Activated naive CD4-positive, alpha-beta T cell treated with anti-CD3 and anti-CD28 coated beads, Interleukin-2, amount 50 U/mL, for 24 hours (primary cell): ENCODE measurements around the gene LRRC74B.
"Not testable (repeated sequence)": the region's sequence is repeated elsewhere in the genome, so short reads cannot be mapped to it uniquely, and the experiment has no call there.

Experiments
- H3K27ac Mint-ChIP-seq: one replicate; pipeline ENCODE4 v1.8.0; 2021; ENCODE audit warnings: mild to moderate bottlenecking, mixed read lengths
- H3K27me3 Mint-ChIP-seq: one replicate; pipeline ENCODE4 v1.8.0; 2021; ENCODE audit warnings: mixed read lengths
- H3K36me3 Mint-ChIP-seq: one replicate; pipeline ENCODE4 v1.8.0; 2021; ENCODE audit warnings: mixed read lengths
- H3K4me1 Mint-ChIP-seq: one replicate; pipeline ENCODE4 v1.8.0; 2021; ENCODE audit warnings: mixed read lengths
- H3K4me3 Mint-ChIP-seq: one replicate; pipeline ENCODE4 v1.8.0; 2021; ENCODE audit warnings: mild to moderate bottlenecking, mixed read lengths
- H3K9me3 Mint-ChIP-seq: one replicate; pipeline ENCODE4 v1.8.0; 2021; ENCODE audit warnings: mixed read lengths

LRRC74B gene, protein sequence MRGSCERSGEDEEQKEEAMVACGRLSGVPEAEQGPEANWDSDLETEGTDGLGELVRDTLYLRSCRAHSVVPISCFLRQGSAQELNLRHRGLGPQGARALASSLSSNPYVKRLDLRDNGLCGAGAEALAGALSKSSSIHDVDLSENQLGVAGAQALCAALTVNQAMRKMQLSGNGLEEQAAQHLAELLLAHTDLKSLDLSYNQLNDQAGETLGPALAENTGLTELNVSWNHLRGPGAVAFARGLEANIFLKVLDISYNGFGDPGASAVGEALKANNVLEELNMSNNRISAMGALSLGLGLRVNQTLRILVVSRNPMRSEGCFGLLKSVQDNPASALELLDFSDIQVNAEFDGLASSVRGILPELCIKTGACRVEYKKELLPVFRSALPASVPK

DNA sequence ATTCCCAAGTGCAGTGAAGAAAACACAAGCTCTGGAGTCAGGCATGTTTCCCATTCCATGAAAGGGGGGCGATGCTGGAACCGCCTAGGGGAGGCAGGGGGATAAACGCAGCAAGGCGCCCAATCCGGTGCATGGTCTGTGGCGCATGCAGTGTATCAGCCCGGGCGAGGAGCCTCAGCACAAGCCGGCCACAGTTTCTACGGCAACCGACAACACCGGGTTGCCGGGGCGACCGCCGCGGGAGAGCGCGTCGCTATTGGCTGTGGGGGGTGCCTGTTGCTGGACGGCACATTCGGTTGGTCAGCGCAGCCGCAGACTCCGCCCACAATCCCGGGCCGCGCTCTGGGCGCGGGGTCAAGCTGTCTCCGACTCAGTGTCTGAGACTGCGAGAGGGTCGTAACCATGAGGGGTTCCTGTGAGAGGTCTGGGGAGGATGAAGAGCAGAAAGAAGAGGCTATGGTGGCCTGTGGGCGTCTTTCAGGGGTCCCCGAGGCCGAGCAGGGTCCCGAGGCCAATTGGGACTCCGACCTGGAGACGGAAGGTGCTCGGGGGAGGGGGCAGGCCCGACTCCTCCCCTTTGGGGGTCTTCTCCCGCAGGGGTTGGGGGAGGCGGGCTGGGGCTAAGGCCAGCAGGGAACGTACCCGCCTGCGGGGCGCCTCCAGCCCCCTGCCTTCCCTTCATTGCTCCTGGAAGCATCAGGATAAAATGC lies at the start of gene LRRC74B:
TSS of gene LRRC74B (plus strand) at position 362 of the 710 bp plus-strand sequence. CDS start at position 403, 41 bp downstream.
- Mint-ChIP-seq H3K4me3 (peak within 1 kb of the TSS; percentile 73), H3K4me1 (peaks cover 20% of the 10 kb centered on the region), H3K27me3 (peaks cover 6% of the 10 kb centered on the region), H3K27ac (peak within 1 kb of the TSS; percentile 51), H3K36me3 (no peaks in the 10 kb centered on the region), H3K9me3 (no peaks in the 10 kb centered on the region)

- Mint-ChIP-seq H3K27me3 (no peaks in the 10 kb centered on the region), H3K9me3 (no peaks in the 10 kb centered on the region), H3K4me3 (no peak overlapping the region), H3K4me1 (peaks cover 22% of the 10 kb centered on the region), H3K36me3 (no peaks in the 10 kb centered on the region), H3K27ac (no peak overlapping the region)
These were observed 49.7 kb upstream of the LRRC74B start for GRCh38 chr22:20996031-20996410.

GRCh38 chr22:20996598-20997535 lies 48.9 kb upstream of the LRRC74B start:
- H3K27me3 Mint-ChIP-seq, result no peaks in the 10 kb centered on the region
- no peak overlapping the region for H3K27ac Mint-ChIP-seq
- no peaks in the 10 kb centered on the region for H3K9me3 Mint-ChIP-seq
- peaks cover 29% of the 10 kb centered on the region for H3K4me1 Mint-ChIP-seq
- H3K4me3 Mint-ChIP-seq, result no peak overlapping the region
- peaks cover 2% of the 10 kb centered on the region for H3K36me3 Mint-ChIP-seq

GRCh38 chr22:20997536-20998257 lies 48.0 kb upstream of the LRRC74B start:
- Mint-ChIP-seq H3K4me3 (no peak overlapping the region), H3K27ac (peak overlapping the region; percentile 8), H3K27me3 (no peaks in the 10 kb centered on the region), H3K9me3 (no peaks in the 10 kb centered on the region), H3K4me1 (peaks cover 30% of the 10 kb centered on the region), H3K36me3 (peaks cover 2% of the 10 kb centered on the region)

DNA sequence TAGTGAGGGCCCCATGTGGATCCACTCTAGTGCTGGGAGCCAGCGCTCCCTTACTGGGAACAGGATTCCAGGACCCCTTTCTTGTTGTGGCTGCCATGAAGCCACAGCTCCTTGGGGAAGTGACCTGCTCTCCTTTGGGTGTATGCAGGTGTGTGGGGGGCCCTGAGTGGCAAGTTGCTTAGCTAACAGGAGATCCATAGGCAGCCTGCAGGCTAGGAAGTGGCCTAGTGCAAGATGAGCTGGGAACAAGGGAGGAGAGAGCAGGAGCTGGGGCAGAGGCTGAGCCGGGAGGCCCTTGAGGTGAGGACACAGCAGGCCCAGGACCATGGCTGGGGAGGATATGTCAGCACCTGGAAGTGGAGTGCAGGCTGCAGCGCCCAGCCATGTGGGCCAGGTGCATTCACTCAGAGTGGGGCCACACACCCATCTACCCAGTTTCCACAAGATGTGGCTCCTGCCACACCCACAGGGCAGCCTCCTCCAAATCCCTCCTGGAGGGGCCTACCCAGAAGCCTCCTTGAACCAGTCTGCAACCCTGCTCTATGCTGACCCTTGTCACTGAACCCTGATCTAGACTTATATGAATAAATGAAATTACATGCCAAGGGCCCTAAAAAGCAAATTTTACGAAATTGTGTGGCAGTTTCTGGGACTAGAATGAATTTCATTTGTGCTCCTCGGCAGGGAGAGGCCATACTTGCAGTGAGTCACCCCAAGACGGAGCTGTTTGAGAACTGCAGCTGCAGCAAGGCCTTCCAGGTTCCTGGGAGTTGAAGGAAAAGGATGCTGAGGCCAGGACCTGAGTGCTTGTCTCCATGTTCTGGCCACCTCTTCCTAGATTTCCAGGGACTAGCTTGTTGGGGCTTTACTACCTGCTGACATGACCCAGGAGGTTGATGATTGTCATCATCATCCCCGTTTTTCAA lies 47.1 kb upstream of the LRRC74B start:
- Mint-ChIP-seq H3K27me3 (no peaks in the 10 kb centered on the region), H3K27ac (peak overlapping the region; percentile 8), H3K4me3 (no peak overlapping the region), H3K36me3 (peaks cover 2% of the 10 kb centered on the region), H3K9me3 (no peaks in the 10 kb centered on the region), H3K4me1 (peaks cover 40% of the 10 kb centered on the region)

- Mint-ChIP-seq H3K9me3 (no peaks in the 10 kb centered on the region), H3K27ac (peak overlapping the region; percentile 98)
These were observed 46.2 kb upstream of the LRRC74B start for GRCh38 chr22:20999350-21000206.

DNA sequence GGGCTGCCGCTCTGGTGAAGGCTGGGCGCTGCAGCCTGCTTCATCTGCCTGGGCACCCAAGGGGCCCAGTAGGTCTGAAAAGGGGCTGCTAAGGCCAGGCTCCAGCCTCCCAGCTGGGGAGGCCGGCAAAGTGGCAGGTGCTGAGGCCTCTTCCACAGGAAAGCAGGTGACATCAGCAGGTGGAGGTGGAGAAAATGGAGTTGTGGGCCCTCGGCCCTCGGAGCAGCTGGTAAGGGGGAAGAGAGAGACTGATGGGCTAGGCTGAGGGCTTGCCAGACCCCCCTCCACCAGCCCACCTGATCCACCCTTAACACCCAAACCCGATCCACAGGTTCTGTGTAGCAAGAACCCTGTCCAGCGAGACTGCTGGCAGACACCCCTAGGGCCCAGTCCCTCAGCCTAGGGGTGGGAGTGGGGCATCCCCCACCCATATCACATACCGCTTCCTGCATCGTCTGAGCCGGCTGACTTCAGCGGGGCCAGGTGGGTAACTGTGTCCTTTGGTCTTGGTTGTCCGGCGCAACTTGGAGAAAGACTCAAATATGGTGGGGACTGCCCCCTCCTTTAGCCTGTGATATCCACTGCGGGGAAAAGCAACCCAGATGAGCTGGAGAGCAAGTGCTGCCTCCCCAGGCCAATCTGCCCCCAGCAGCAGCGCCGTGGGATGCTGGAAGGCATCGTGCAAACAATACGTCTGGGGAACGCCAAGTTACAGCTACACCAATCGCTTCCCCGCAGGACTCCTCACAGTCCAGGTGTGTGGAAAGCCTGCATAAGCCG lies 45.3 kb upstream of the LRRC74B start:
- peak overlapping the region; percentile 96 for H3K4me3 Mint-ChIP-seq
- H3K27me3 Mint-ChIP-seq, result no peaks in the 10 kb centered on the region
- H3K36me3 Mint-ChIP-seq, result peaks cover 2% of the 10 kb centered on the region
- peak overlapping the region; percentile 98 for H3K27ac Mint-ChIP-seq
- H3K4me1 Mint-ChIP-seq, result peaks cover 42% of the 10 kb centered on the region
- no peaks in the 10 kb centered on the region for H3K9me3 Mint-ChIP-seq

More at GRCh38 chr22:20999350-21000206, 46.2 kb upstream of the LRRC74B start:
- H3K4me1 Mint-ChIP-seq, result peaks cover 42% of the 10 kb centered on the region
- H3K36me3 Mint-ChIP-seq, result peaks cover 2% of the 10 kb centered on the region
- no peaks in the 10 kb centered on the region for H3K27me3 Mint-ChIP-seq
- peak overlapping the region; percentile 96 for H3K4me3 Mint-ChIP-seq

DNA sequence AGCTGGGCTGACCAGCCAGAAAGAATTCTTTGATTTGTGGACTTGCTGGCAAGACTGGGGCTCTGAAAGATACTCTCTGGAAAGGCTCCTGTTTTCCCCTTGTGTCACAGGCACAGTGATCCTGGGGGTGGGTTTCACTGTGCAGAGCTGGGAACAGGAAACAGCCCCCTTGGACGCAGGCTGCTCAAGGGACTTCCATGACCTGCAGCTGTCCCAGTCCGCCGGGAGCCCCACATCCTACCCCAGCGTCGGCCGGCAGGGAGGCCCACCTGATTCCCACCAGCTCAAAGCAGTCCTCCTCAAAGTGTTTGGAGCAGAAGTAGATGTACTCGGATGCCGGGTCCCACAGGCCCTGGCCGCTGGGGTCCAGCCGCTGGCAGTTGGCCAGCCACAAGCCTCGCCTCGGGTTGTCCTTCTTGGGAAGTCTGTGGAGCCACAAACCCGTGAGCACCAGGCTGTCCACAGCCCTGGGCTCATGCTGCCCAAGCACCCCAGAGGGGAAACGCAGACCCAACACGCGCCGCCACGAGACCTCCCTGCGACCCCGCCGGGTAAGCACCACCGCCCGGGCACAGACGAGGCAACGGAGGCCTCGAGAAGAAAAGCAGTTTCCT lies 44.7 kb upstream of the LRRC74B start:
- H3K27ac Mint-ChIP-seq, result peak overlapping the region; percentile 98
- H3K27me3 Mint-ChIP-seq, result no peaks in the 10 kb centered on the region
- peaks cover 42% of the 10 kb centered on the region for H3K4me1 Mint-ChIP-seq
- peak overlapping the region; percentile 96 for H3K4me3 Mint-ChIP-seq
- H3K9me3 Mint-ChIP-seq, result no peaks in the 10 kb centered on the region
- H3K36me3 Mint-ChIP-seq, result peaks cover 2% of the 10 kb centered on the region

DNA sequence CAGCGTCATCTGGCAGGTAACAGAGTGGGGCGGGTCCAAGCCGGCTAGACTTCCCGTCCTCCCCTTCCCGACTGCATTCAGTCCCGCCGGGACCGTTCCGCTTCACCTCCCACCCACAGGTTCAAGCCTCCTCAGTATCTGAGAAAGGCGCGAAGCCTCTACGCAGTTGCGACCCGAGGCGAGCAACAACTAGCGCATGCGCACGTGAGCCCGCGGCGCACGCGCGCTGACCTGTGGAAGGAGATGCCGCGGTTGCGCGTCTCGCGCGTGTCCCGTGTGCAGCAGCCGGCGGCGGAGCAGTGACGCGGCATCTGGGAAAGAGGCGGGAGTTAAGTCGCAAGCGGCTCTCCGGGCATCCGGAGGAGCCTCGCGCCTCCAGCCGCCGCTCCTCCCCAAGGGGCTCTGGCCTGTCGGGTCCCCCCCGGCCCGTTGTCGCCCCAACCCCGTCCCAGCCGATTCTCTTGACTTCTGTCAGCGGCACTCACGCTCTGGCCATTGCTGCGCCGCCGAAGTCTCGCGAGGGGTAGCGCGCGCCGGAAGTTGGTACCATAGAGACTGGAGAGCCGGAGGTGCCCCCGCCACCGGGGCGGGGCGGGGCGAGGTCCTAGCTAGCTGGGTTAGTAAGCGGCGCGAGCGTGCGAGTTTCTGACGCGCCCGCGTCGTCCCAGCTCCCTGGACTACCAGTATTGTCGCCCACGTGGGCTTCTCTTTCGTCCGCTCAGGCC lies 44.0 kb upstream of the LRRC74B start, which contains the start of gene THAP7:
TSS of gene THAP7 (minus strand) at position 518 of the 725 bp plus-strand sequence. CDS start at position 311, 207 bp downstream.
- no peaks in the 10 kb centered on the region for H3K9me3 Mint-ChIP-seq
- H3K4me1 Mint-ChIP-seq, result peaks cover 42% of the 10 kb centered on the region
- peaks cover 2% of the 10 kb centered on the region for H3K36me3 Mint-ChIP-seq
- H3K4me3 Mint-ChIP-seq, result peak within 1 kb of the TSS; percentile 96
- no peaks in the 10 kb centered on the region for H3K27me3 Mint-ChIP-seq
- H3K27ac Mint-ChIP-seq, result peak within 1 kb of the TSS; percentile 98

GRCh38 chr22:21003782-21004181 lies 42.0 kb upstream of the LRRC74B start:
- H3K4me1 Mint-ChIP-seq, result peaks cover 35% of the 10 kb centered on the region
- no peaks in the 10 kb centered on the region for H3K9me3 Mint-ChIP-seq
- peaks cover 2% of the 10 kb centered on the region for H3K36me3 Mint-ChIP-seq
- peak overlapping the region; percentile 51 for H3K27ac Mint-ChIP-seq
- peak overlapping the region; percentile 96 for H3K4me3 Mint-ChIP-seq
- H3K27me3 Mint-ChIP-seq, result no peaks in the 10 kb centered on the region

DNA sequence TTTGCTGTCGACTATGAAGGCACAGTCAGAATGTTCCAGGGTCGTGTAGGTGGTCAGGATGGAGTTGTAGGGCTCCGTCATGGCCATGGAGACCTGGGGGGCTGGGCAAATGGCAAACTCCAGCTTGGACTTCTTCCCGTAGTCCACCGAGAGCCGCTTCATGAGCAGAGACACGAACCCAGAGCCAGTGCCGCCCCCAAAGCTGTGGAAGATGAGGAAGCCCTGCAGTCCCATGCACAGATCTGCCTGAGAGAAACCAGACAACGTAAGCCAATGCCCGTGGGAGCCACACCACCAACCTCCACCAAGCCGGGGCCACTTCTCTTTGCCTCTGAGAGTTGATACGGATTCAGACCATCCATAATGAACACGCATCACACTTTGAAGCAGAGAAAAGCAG lies 36.5 kb upstream of the LRRC74B start:
- not testable (repeated sequence) for H3K36me3 Mint-ChIP-seq, H3K27ac Mint-ChIP-seq, H3K9me3 Mint-ChIP-seq, H3K4me1 Mint-ChIP-seq, H3K4me3 Mint-ChIP-seq, H3K27me3 Mint-ChIP-seq
